ENCODE results near the gene SSH2. TPM values are rescaled to one million over a fixed set of nuclear protein-coding genes. Genes with fewer than 3 reads are reported as not detected.

SSH2 gene
- total and polyA plus RNA-seq, 2 donors from 2014 or later: 19.7 to 62.5 TPM

GRCh38 chr17:29742210-29742513 lies 187.9 kb downstream of the SSH2 start:
- no peak overlapping the region for H3K27ac ChIP-seq (ENCODE audit: low read depth in 2 of 2, low read length in 2 of 2)
- H3K36me3 ChIP-seq (ENCODE audit: control insufficient read depth in 2 of 3, insufficient read depth in 3 of 3, low read length in 3 of 3): no peaks in the 10 kb centered on the region
- no peaks in the 10 kb centered on the region for H3K4me1 ChIP-seq (ENCODE audit: control insufficient read depth in 2 of 3, insufficient read depth in 2 of 3, low read depth in 1 of 3, low read length in 3 of 3)
- H3K9me3 ChIP-seq (ENCODE audit: control insufficient read depth in 2 of 3, insufficient read depth in 1 of 3, low read length in 3 of 3): no peaks in the 10 kb centered on the region
- no peak for DNase-seq
- intact Hi-C loops (cut with DNase I): no loop called here
- no peak for FAIRE-seq
- TF ChIP-seq CTCF (IDR thresholded peaks at IDR 0.05; ENCODE audit: borderline replicate concordance, extremely low read depth, insufficient read depth): no peak
- no peak overlapping the region for H3K9ac ChIP-seq (ENCODE audit: low read length in 3 of 3)
- H3K27me3 ChIP-seq (ENCODE audit: control insufficient read depth, insufficient read depth, low read length): no peaks in the 10 kb centered on the region
- H3K4me3 ChIP-seq (ENCODE audit: low read length in 3 of 3): no peak overlapping the region

- no peak for DNase-seq
- no peak overlapping the region for H3K27ac ChIP-seq (ENCODE audit: low read depth in 2 of 2, low read length in 2 of 2)
- no peak for TF ChIP-seq CTCF (IDR thresholded peaks at IDR 0.05; ENCODE audit: borderline replicate concordance, extremely low read depth, insufficient read depth)
- no peaks in the 10 kb centered on the region for H3K36me3 ChIP-seq (ENCODE audit: control insufficient read depth in 2 of 3, insufficient read depth in 3 of 3, low read length in 3 of 3)
- H3K4me1 ChIP-seq (ENCODE audit: control insufficient read depth in 2 of 3, insufficient read depth in 2 of 3, low read depth in 1 of 3, low read length in 3 of 3): no peaks in the 10 kb centered on the region
- H3K27me3 ChIP-seq (ENCODE audit: control insufficient read depth, insufficient read depth, low read length): no peaks in the 10 kb centered on the region
- no peak overlapping the region for H3K9ac ChIP-seq (ENCODE audit: low read length in 3 of 3)
- H3K9me3 ChIP-seq (ENCODE audit: control insufficient read depth in 2 of 3, insufficient read depth in 1 of 3, low read length in 3 of 3): no peaks in the 10 kb centered on the region
- intact Hi-C loops (cut with DNase I): no loop called here
- no peak overlapping the region for H3K4me3 ChIP-seq (ENCODE audit: low read length in 3 of 3)
- FAIRE-seq: no peak
Measured at GRCh38 chr17:29740017-29740416, 190.0 kb downstream of the SSH2 start.

GRCh38 chr17:29734640-29735039 lies 195.4 kb downstream of the SSH2 start:
- no peak overlapping the region for H3K27ac ChIP-seq (ENCODE audit: low read depth in 2 of 2, low read length in 2 of 2)
- FAIRE-seq: no peak

More at GRCh38 chr17:29734640-29735039, 195.4 kb downstream of the SSH2 start:
- Histone ChIP-seq H3K4me1 (ENCODE audit: control insufficient read depth in 2 of 3, insufficient read depth in 2 of 3, low read depth in 1 of 3, low read length in 3 of 3) (no peaks in the 10 kb centered on the region), H3K36me3 (ENCODE audit: control insufficient read depth in 2 of 3, insufficient read depth in 3 of 3, low read length in 3 of 3) (no peaks in the 10 kb centered on the region), H3K4me3 (ENCODE audit: low read length in 3 of 3) (no peak overlapping the region), H3K9ac (ENCODE audit: low read length in 3 of 3) (no peak overlapping the region), H3K27me3 (ENCODE audit: control insufficient read depth, insufficient read depth, low read length) (no peaks in the 10 kb centered on the region), H3K9me3 (ENCODE audit: control insufficient read depth in 2 of 3, insufficient read depth in 1 of 3, low read length in 3 of 3) (no peaks in the 10 kb centered on the region)
- intact Hi-C loops (cut with DNase I): no loop called here
- no peak for DNase-seq
- no peak for TF ChIP-seq CTCF (IDR thresholded peaks at IDR 0.05; ENCODE audit: borderline replicate concordance, extremely low read depth, insufficient read depth)

Data from kidney (tissue), 14 donors.